Measurements from ENCODE around the gene DIAPH3. TPM values are rescaled to one million over a fixed set of nuclear protein-coding genes. Genes with fewer than 3 reads are reported as not detected.

Gene DIAPH3
- total RNA-seq, 2 donors from 2014 or later, result 7.1 to 8.0 TPM

- Histone ChIP-seq H3K9me3 (peaks cover 3% of the 10 kb centered on the region), H3K36me3 (no peaks in the 10 kb centered on the region), H3K27me3 (replicated peaks; ENCODE audit: insufficient read depth) (no peaks in the 10 kb centered on the region), H3K4me3 (no peak overlapping the region), H3K27ac (no peak overlapping the region), H3K4me1 (ENCODE audit: control insufficient read depth in 1 of 2, low read depth in 2 of 2) (no peaks in the 10 kb centered on the region)
- ATAC-seq (ENCODE audit: insufficient number of reproducible peaks, low FRiP score, low read depth), result no peak
- no peak for TF ChIP-seq CTCF (IDR thresholded peaks at IDR 0.05)
- no peak for DNase-seq (ENCODE audit: low spot score)
Measured at GRCh38 chr13:60112771-60113170, 51.0 kb downstream of the DIAPH3 start.

GRCh38 chr13:60111691-60112090 lies 52.0 kb downstream of the DIAPH3 start:
- Histone ChIP-seq H3K9me3 (peaks cover 3% of the 10 kb centered on the region), H3K27ac (no peak overlapping the region), H3K27me3 (replicated peaks; ENCODE audit: insufficient read depth) (no peaks in the 10 kb centered on the region), H3K36me3 (no peaks in the 10 kb centered on the region), H3K4me3 (no peak overlapping the region), H3K4me1 (ENCODE audit: control insufficient read depth in 1 of 2, low read depth in 2 of 2) (no peaks in the 10 kb centered on the region)
- no peak for DNase-seq (ENCODE audit: low spot score)
- no peak for ATAC-seq (ENCODE audit: insufficient number of reproducible peaks, low FRiP score, low read depth)
- TF ChIP-seq CTCF (IDR thresholded peaks at IDR 0.05), result no peak

- TF ChIP-seq CTCF (IDR thresholded peaks at IDR 0.05), result no peak
- no peak overlapping the region for H3K27ac ChIP-seq
- H3K9me3 ChIP-seq, result no peaks in the 10 kb centered on the region
- DNase-seq (ENCODE audit: low spot score) (no peak), ATAC-seq (ENCODE audit: insufficient number of reproducible peaks, low FRiP score, low read depth) (no peak)
- no peaks in the 10 kb centered on the region for H3K36me3 ChIP-seq
- no peaks in the 10 kb centered on the region for H3K4me1 ChIP-seq (ENCODE audit: control insufficient read depth in 1 of 2, low read depth in 2 of 2)
- H3K27me3 ChIP-seq (replicated peaks; ENCODE audit: insufficient read depth), result no peaks in the 10 kb centered on the region
- H3K4me3 ChIP-seq, result no peak overlapping the region
Measured at GRCh38 chr13:60109285-60109684, 54.4 kb downstream of the DIAPH3 start.

GRCh38 chr13:60108589-60108988 lies 55.1 kb downstream of the DIAPH3 start:
- Histone ChIP-seq H3K9me3 (no peaks in the 10 kb centered on the region), H3K27me3 (replicated peaks; ENCODE audit: insufficient read depth) (no peaks in the 10 kb centered on the region), H3K27ac (no peak overlapping the region), H3K36me3 (no peaks in the 10 kb centered on the region), H3K4me1 (ENCODE audit: control insufficient read depth in 1 of 2, low read depth in 2 of 2) (no peaks in the 10 kb centered on the region), H3K4me3 (no peak overlapping the region)
- TF ChIP-seq CTCF (IDR thresholded peaks at IDR 0.05), result no peak
- DNase-seq (ENCODE audit: low spot score), result no peak
- ATAC-seq (ENCODE audit: insufficient number of reproducible peaks, low FRiP score, low read depth), result no peak

- no peak for ATAC-seq (ENCODE audit: insufficient number of reproducible peaks, low FRiP score, low read depth)
Measured at GRCh38 chr13:60099631-60100420, 63.9 kb downstream of the DIAPH3 start.

More at GRCh38 chr13:60099631-60100420, 63.9 kb downstream of the DIAPH3 start:
- Histone ChIP-seq H3K27me3 (replicated peaks; ENCODE audit: insufficient read depth) (no peaks in the 10 kb centered on the region), H3K9me3 (no peaks in the 10 kb centered on the region), H3K27ac (no peak overlapping the region), H3K4me1 (ENCODE audit: control insufficient read depth in 1 of 2, low read depth in 2 of 2) (no peaks in the 10 kb centered on the region), H3K36me3 (no peaks in the 10 kb centered on the region), H3K4me3 (no peak overlapping the region)
- DNase-seq (ENCODE audit: low spot score), result no peak
- no peak for TF ChIP-seq CTCF (IDR thresholded peaks at IDR 0.05)

All from thoracic aorta (tissue), 2 donors.